ENCODE results near the gene CFAP77.

Gene CFAP77

DNA sequence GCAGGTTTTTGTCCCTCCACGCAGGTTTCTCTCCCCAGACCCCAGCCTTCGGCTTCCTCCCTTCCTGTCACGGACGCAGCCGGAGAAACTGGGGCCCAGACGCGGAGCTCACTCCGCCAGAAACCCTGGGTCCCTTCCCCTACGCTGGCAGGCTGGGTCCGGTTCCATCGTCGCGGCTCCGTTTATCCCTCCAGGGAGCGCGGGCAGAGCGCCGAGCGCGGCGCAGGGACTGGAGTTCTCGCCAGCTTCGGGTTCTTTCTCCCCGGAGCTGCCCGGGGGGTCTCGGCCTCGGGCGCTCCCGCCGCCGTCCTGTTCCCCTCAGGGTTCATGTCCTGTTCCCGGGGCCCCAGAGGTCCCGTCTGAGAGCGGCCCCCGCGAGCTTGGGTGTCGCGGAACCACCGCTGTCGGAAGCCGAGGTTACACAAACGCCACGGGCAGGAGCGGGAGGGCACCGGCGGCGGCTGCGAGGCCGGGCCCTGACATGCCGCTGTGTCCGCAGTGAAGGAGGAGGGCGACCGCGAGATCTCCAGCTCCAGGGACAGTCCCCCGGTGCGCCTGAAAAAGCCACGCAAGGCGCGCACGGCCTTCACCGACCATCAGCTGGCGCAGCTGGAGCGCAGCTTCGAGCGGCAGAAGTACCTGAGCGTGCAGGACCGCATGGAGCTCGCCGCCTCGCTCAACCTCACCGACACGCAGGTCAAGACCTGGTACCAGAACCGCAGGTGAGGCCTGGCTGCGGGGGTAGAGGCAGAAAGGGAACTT is 177.0 kb downstream of the CFAP77 start:
- DNase-seq (ENCODE audit: low read depth, low spot score) = no peak
- Histone ChIP-seq H3K9me3 (ENCODE audit: insufficient read depth, low read length) (no peaks in the 10 kb centered on the region), H3K36me3 (ENCODE audit: insufficient read depth, insufficient read length, low read length) (no peaks in the 10 kb centered on the region), H3K4me3 (ENCODE audit: insufficient read length, low read depth) (peak overlapping the region; percentile 11), H3K27me3 (ENCODE audit: insufficient read depth, insufficient read length) (peaks cover 93% of the 10 kb centered on the region), H3K9ac (ENCODE audit: insufficient read length, low read depth) (peak overlapping the region; percentile 21), H3K4me1 (ENCODE audit: insufficient read depth, insufficient read length) (peaks cover 35% of the 10 kb centered on the region)
- no peak for TF ChIP-seq ZNF274 (IDR thresholded peaks at IDR 0.05; ENCODE audit: low read depth, low read length)
- peak; percentile 98 for TF ChIP-seq SUZ12 (IDR thresholded peaks at IDR 0.05; ENCODE audit: extremely low read depth, insufficient read depth, insufficient read length)

DNA sequence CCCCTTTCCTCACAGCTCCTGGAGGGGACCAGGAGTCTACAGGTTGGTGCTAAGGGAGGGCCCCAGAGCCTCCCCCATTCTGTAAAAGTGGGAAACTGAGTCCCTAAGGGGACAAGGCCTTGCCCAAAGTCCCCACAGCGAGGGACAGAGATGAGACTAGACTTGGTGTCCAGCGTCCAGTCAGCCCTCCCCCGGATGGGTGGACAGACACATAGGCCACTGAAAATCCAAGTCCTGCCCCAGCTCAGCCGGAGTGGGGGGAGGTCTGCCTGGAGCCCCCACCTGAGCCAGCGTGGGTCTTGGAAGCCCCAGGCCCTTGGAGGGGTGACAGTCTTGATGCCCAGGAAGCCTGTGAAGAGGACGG is 177.6 kb downstream of the CFAP77 start:
- peaks cover 87% of the 10 kb centered on the region for H3K27me3 ChIP-seq (ENCODE audit: insufficient read depth, insufficient read length)
- no peak overlapping the region for H3K9ac ChIP-seq (ENCODE audit: insufficient read length, low read depth)
- no peak for TF ChIP-seq SUZ12 (IDR thresholded peaks at IDR 0.05; ENCODE audit: extremely low read depth, insufficient read depth, insufficient read length)
- TF ChIP-seq ZNF274 (IDR thresholded peaks at IDR 0.05; ENCODE audit: low read depth, low read length) = no peak
- no peak for TF ChIP-seq YY1 (IDR thresholded peaks at IDR 0.05; ENCODE audit: insufficient read depth, insufficient read length)
- no peak for DNase-seq (ENCODE audit: low read depth, low spot score)
- no peaks in the 10 kb centered on the region for H3K9me3 ChIP-seq (ENCODE audit: insufficient read depth, low read length)
- H3K4me3 ChIP-seq (ENCODE audit: insufficient read length, low read depth) = no peak overlapping the region
- no peaks in the 10 kb centered on the region for H3K36me3 ChIP-seq (ENCODE audit: insufficient read depth, insufficient read length, low read length)
- H3K4me1 ChIP-seq (ENCODE audit: insufficient read depth, insufficient read length) = peaks cover 32% of the 10 kb centered on the region

DNA sequence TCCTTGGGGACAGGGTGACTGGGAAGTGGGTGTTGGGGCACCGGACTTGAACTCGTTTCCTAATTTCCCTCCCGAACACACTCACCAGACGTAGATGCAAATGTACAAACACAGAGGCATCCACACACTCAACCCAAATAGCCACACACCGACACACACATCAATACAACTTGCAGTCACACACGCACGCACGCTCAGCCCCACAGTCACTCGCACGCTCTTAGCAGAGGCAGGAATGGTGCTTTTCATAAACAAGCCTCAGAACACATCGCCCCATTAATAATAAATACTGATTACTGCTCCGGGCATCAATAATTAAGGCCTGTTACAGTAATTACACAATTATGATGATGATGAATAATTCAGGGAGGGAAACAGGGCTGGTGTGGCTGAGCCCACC is 178.1 kb downstream of the CFAP77 start:
- peaks cover 32% of the 10 kb centered on the region for H3K4me1 ChIP-seq (ENCODE audit: insufficient read depth, insufficient read length)
- H3K9ac ChIP-seq (ENCODE audit: insufficient read length, low read depth) = no peak overlapping the region
- no peaks in the 10 kb centered on the region for H3K9me3 ChIP-seq (ENCODE audit: insufficient read depth, low read length)
- no peak overlapping the region for H3K4me3 ChIP-seq (ENCODE audit: insufficient read length, low read depth)
- no peak for DNase-seq (ENCODE audit: low read depth, low spot score)
- peaks cover 82% of the 10 kb centered on the region for H3K27me3 ChIP-seq (ENCODE audit: insufficient read depth, insufficient read length)
- peaks cover under 1% of the 10 kb centered on the region for H3K36me3 ChIP-seq (ENCODE audit: insufficient read depth, insufficient read length, low read length)
- TF ChIP-seq SUZ12 (IDR thresholded peaks at IDR 0.05; ENCODE audit: extremely low read depth, insufficient read depth, insufficient read length) (peak; percentile 1), YY1 (IDR thresholded peaks at IDR 0.05; ENCODE audit: insufficient read depth, insufficient read length) (no peak), ZNF274 (IDR thresholded peaks at IDR 0.05; ENCODE audit: low read depth, low read length) (no peak)

DNA sequence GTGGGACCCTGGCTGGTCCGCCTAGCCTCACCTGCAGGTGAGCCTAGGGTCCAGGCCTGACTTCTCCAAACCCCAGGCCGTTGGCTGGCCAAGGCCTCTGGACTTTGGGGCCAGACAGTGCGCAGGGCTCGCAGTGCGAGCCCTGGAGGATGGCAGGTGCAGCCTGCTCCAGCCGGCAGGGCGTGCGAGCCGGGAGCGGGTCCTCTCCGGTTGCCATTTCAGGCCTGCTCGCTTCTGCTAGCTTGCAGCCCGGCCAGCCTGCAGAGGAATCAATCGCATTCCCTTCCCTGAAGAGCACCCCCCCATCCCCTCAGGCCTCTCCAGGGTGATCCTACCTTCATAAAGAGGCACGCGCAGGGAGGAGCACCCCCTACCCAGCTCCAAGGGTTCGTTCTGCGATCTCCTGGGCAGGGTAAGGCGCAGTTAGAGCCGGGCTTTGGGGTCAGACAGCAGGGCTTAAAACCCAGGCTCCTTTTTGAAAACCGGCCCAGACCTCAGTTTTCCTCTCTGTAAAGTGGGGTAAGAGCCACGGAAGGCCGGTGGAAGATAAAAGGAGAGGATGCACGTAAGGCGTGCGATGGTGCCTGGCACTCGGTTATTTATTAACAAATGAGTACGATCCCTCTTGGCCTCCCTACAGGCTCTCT is 178.6 kb downstream of the CFAP77 start:
- H3K4me1 ChIP-seq (ENCODE audit: insufficient read depth, insufficient read length) = peaks cover 35% of the 10 kb centered on the region
- H3K27me3 ChIP-seq (ENCODE audit: insufficient read depth, insufficient read length) = peaks cover 77% of the 10 kb centered on the region
- H3K9ac ChIP-seq (ENCODE audit: insufficient read length, low read depth) = no peak overlapping the region
- no peak for TF ChIP-seq SUZ12 (IDR thresholded peaks at IDR 0.05; ENCODE audit: extremely low read depth, insufficient read depth, insufficient read length)
- no peak for TF ChIP-seq ZNF274 (IDR thresholded peaks at IDR 0.05; ENCODE audit: low read depth, low read length)
- no peak for TF ChIP-seq YY1 (IDR thresholded peaks at IDR 0.05; ENCODE audit: insufficient read depth, insufficient read length)
- DNase-seq (ENCODE audit: low read depth, low spot score) = no peak
- H3K9me3 ChIP-seq (ENCODE audit: insufficient read depth, low read length) = no peaks in the 10 kb centered on the region
- no peak overlapping the region for H3K4me3 ChIP-seq (ENCODE audit: insufficient read length, low read depth)
- peaks cover 6% of the 10 kb centered on the region for H3K36me3 ChIP-seq (ENCODE audit: insufficient read depth, insufficient read length, low read length)

DNA sequence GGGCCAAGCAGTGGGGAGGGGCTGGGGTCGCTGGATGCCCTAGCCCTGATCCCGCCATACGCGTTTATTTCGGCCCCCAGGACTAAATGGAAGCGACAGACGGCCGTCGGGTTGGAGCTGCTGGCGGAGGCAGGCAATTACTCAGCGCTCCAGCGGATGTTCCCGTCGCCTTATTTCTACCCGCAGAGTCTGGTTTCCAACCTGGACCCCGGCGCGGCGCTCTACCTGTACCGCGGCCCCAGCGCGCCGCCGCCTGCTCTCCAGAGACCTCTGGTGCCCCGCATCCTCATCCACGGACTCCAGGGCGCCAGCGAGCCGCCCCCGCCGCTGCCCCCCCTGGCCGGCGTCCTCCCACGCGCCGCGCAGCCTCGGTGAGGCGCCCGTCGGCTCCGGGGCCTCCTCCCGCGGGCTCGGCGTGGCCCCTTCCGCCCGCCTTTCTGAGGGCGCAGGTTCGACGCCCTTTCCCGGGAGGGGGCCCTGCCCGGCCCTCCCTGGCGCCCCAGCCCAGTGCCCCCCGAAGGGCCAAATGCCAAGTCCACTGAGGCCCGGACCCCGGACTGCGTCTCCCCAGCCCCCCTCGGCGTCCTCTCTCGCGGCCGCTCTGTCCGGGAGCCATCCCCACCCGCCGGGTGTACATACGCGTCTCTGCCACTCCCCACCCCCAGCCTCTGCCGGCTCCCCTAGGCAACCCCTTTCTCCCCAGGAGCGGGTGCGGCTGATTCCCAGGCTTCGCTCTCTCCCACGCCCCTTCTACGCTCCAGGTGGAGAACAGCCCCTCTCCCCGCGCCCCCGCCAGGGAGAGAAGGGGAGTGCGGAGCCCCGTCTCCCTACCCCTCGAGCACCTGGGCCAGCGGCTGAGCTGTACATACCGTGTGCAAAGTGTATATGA is 179.4 kb downstream of the CFAP77 start:
- H3K4me3 ChIP-seq (ENCODE audit: insufficient read length, low read depth) = peak overlapping the region; percentile 9
- H3K27me3 ChIP-seq (ENCODE audit: insufficient read depth, insufficient read length) = peaks cover 70% of the 10 kb centered on the region

DNA sequence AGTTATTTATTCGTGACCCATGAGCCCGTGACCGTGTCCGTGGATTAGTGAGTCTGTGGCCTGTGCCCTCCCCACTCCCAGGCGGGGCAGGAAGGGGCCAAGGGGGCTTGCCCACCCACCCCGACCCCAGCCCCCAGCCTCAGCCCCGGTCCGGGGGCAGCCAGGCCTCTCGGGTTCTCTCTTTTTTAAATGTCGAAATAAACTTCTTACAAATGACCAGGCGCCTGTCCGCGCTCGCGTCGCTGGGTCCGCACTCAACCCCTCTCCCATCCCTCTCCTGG is 180.0 kb downstream of the CFAP77 start:
- Histone ChIP-seq H3K27me3 (ENCODE audit: insufficient read depth, insufficient read length) (peaks cover 64% of the 10 kb centered on the region), H3K36me3 (ENCODE audit: insufficient read depth, insufficient read length, low read length) (peaks cover 16% of the 10 kb centered on the region), H3K4me3 (ENCODE audit: insufficient read length, low read depth) (peak overlapping the region; percentile 27), H3K4me1 (ENCODE audit: insufficient read depth, insufficient read length) (peaks cover 33% of the 10 kb centered on the region), H3K9me3 (ENCODE audit: insufficient read depth, low read length) (no peaks in the 10 kb centered on the region), H3K9ac (ENCODE audit: insufficient read length, low read depth) (peak overlapping the region; percentile 51)
- TF ChIP-seq SUZ12 (IDR thresholded peaks at IDR 0.05; ENCODE audit: extremely low read depth, insufficient read depth, insufficient read length) (no peak), ZNF274 (IDR thresholded peaks at IDR 0.05; ENCODE audit: low read depth, low read length) (no peak), YY1 (IDR thresholded peaks at IDR 0.05; ENCODE audit: insufficient read depth, insufficient read length) (no peak)
- no peak for DNase-seq (ENCODE audit: low read depth, low spot score)

More for the DNA sequence above, 179.4 kb downstream of the CFAP77 start:
- Histone ChIP-seq H3K36me3 (ENCODE audit: insufficient read depth, insufficient read length, low read length) (peaks cover 11% of the 10 kb centered on the region), H3K4me1 (ENCODE audit: insufficient read depth, insufficient read length) (peaks cover 35% of the 10 kb centered on the region), H3K9me3 (ENCODE audit: insufficient read depth, low read length) (no peaks in the 10 kb centered on the region), H3K9ac (ENCODE audit: insufficient read length, low read depth) (no peak overlapping the region)
- DNase-seq (ENCODE audit: low read depth, low spot score) = no peak
- TF ChIP-seq SUZ12 (IDR thresholded peaks at IDR 0.05; ENCODE audit: extremely low read depth, insufficient read depth, insufficient read length) = peak; percentile 91
- TF ChIP-seq YY1 (IDR thresholded peaks at IDR 0.05; ENCODE audit: insufficient read depth, insufficient read length) = no peak
- TF ChIP-seq ZNF274 (IDR thresholded peaks at IDR 0.05; ENCODE audit: low read depth, low read length) = no peak

All from NT2/D1 (cell line).